IPS DF 6.9 (cell line): ENCODE results near the gene ITPRIPL1.
"Not testable (repeated sequence)": the region's sequence is repeated elsewhere in the genome, so short reads cannot be mapped to it uniquely, and the experiment has no call there.

Experiments used
- DNase-seq: peaks from one replicate; pipeline ENCODE4 v3.0.0-alpha.2; 2013; ENCODE audit warnings: low read depth, low spot score
- H3K27ac ChIP-seq: one replicate; pipeline ENCODE4 v1.5.1; 2013; ENCODE audit warnings: low read length, control low read depth
- H3K27me3 ChIP-seq: 2 replicates; pipeline ENCODE4 v1.6.1; 2013; ENCODE audit warnings: mild to moderate bottlenecking, low read length; ENCODE audit not compliant: control insufficient read depth, insufficient read depth
- H3K36me3 ChIP-seq: 2 replicates; pipeline ENCODE4 v1.6.1; 2013; ENCODE audit warnings: low read length; ENCODE audit not compliant: control insufficient read depth, insufficient read depth
- H3K4me1 ChIP-seq: 2 replicates; pipeline ENCODE4 v1.6.1; 2013; ENCODE audit warnings: low read length; ENCODE audit not compliant: control insufficient read depth, insufficient read depth
- H3K4me3 ChIP-seq: 2 replicates; pipeline ENCODE4 v1.5.1; 2013; ENCODE audit warnings: mild to moderate bottlenecking, low read length
- H3K9me3 ChIP-seq: 2 replicates; pipeline ENCODE4 v1.6.1; 2013; ENCODE audit warnings: low read length, inconsistent platforms; ENCODE audit not compliant: control insufficient read depth, insufficient read depth
- WGBS: extraction: QIAGEN DNeasy Blood & Tissue Kit; methylation state at CpG from one replicate; pipeline ENCODE4 v1.1.7; 2013; ENCODE audit warnings: mixed read lengths, missing lambda C conversion rate; ENCODE audit not compliant: insufficient read length, insufficient coverage; 5-methylcytosine and 5-hydroxymethylcytosine counted together

Gene ITPRIPL1, protein sequence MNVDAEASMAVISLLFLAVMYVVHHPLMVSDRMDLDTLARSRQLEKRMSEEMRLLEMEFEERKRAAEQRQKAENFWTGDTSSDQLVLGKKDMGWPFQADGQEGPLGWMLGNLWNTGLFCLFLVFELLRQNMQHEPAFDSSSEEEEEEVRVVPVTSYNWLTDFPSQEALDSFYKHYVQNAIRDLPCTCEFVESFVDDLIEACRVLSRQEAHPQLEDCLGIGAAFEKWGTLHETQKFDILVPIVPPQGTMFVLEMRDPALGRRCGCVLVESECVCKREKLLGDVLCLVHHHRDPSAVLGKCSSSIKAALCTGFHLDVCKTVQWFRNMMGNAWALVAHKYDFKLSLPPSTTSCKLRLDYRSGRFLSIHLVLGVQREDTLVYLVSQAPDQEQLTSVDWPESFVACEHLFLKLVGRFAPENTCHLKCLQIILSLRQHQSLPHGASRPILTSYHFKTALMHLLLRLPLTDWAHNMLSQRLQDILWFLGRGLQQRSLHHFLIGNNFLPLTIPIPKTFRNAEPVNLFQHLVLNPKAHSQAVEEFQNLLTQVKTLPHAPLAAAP

DNA sequence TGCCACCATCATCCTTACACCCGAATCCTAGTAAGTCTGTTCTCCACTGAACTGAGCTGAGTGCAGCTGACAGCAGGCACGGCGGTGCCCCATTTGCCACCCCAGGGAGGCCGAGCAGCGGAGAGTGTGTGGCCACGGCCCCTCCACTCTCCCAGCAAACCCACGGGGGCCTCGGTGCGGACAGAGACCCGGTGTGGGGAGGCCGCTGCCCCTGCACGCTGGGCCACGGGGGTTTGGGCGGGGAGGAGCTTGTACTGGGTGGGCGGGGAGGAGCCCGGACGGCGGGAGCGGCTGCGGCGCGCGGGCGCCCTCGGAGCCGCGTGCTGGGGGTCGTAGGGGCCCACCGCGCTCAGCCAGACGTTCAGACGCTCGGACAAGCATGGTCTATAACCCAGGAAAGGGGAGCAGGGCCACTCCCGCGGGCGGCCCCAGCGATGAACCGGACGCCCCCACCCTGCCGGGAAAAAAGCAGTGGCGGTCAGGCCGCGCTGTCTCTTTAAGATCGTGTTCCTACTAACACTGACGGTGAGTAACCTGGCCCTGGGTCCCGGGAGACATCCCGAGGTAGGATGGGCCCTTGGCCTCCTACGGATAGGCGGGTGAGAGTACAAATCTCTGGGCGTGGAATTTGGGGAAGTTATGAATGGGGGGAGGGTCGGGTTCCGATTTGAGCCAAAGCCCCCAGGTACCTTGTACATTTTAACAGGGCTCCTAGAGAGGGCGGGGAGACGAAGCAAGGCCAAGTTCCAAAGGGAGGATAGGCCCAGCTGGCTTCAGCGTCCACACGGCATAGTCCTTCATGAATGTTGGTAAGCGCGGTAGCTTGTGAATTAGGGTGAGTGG, at the start of gene ITPRIPL1:
Gene ITPRIPL1, plus strand, starts transcription at position 277 of the 843 bp plus-strand sequence. Its CDS starts 523 bp downstream, at position 800.
- Histone ChIP-seq H3K27me3 (peaks cover 8% of the 10 kb centered on the region), H3K36me3 (peaks cover 5% of the 10 kb centered on the region; the same call in 1 of the 2 replicates), H3K4me1 (no peaks in the 10 kb centered on the region; the same call in 1 of the 2 replicates), H3K4me3 (peak within 1 kb of the TSS; percentile 49), H3K9me3 (no peaks in the 10 kb centered on the region), H3K27ac (no peak within 1 kb of the TSS)
- no CpG with 5 or more reads among the region's 58 CpGs for WGBS
- DNase-seq, result no peak

DNA sequence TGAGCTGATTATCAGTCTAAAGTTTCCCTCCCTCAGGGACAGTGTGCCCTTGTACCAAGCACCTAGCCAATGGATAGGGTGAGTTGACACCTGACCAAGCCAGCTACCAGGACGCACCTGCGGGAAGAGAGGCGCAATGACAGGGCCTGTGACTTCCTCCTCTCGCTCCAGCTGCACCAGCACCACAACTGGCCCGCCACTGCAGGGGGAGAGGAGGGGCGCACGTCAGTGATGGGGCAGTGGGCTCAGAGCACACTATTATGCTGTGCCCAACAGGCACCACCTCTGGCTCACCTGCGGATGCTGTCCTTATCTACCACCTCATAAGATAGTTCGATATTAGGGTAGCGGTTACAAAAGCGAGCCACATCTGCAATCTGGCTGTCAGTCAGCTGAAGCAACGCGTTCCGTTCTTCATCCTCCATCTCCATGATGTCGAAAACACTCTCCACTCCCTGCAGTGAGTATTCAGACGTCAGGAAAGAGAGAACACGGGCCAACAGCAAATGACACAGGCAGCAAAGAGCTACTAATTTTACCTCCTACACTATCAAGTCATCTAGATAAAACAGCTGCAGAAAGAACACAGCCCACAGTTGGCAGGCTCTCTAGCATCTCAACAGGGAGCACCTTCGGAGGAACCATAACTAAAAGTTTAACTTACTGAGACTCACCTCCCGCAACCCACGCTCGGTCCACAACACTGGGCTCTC, 48.2 kb upstream of the ITPRIPL1 start:
- Histone ChIP-seq H3K36me3 (peaks cover 45% of the 10 kb centered on the region), H3K4me1 (no peaks in the 10 kb centered on the region)

DNA sequence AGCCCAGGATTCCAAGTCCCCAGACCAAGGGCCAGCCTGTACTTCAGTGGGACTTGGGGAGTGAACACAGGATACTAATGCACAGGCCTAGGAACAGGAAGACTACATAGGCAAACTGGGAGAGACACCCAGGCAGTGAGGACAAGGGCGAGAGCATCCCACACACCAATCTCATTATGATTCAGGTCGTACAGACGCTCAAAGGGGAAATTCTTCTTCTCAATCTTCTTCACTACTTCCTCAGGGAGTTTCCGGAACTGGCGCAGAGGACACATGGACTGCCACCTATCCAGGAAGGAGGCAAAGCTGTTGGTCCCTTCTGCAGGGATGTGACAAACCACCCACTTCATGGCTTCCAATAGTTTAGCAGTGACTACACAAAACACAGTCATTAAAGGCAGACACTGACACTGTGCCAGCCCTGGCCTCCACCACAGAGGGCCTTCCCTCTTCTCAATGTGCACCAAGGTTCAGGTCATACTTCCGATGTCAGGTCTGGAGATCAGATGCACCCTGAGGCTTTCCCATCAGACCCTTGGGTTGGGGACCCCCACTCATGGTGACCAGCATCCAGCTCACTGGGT, 37.8 kb upstream of the ITPRIPL1 start:
- no peak for DNase-seq
- H3K27ac ChIP-seq, result no peak overlapping the region
- peaks cover 82% of the 10 kb centered on the region for H3K36me3 ChIP-seq
- no peaks in the 10 kb centered on the region for H3K27me3 ChIP-seq
- H3K4me1 ChIP-seq, result no peaks in the 10 kb centered on the region
- no peaks in the 10 kb centered on the region for H3K9me3 ChIP-seq
- H3K4me3 ChIP-seq, result no peak overlapping the region
- WGBS, result no CpG with 5 or more reads among the region's 6 CpGs

More for the DNA sequence above, 48.2 kb upstream of the ITPRIPL1 start:
- no peak for DNase-seq
- Histone ChIP-seq H3K4me3 (no peak overlapping the region), H3K27ac (no peak overlapping the region), H3K9me3 (no peaks in the 10 kb centered on the region), H3K27me3 (no peaks in the 10 kb centered on the region)
- no CpG with 5 or more reads among the region's 21 CpGs for WGBS

DNA sequence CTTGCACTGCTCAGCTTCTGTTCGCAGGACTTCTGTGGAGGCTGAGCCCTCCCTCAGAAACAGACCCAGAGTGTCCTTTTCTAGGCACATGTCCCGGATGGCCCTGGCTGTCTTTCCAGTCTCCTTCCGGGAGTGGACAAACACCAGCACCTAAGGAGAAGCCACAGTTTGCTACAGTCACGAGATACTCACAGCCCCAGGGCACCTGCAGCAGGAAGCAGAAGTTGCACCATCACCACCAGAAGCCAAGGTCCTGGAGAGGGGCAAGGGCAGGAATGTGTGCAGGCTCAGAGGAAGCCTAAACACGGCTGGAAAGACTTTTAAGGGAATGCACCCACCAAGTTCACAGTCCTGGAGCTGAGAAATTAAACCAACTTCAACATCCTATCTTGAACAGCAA, 33.4 kb upstream of the ITPRIPL1 start:
- no peaks in the 10 kb centered on the region for H3K9me3 ChIP-seq
- no CpG with 5 or more reads among the region's 5 CpGs for WGBS
- no peak overlapping the region for H3K4me3 ChIP-seq
- no peaks in the 10 kb centered on the region for H3K27me3 ChIP-seq
- peaks cover 63% of the 10 kb centered on the region for H3K36me3 ChIP-seq
- no peak overlapping the region for H3K27ac ChIP-seq
- no peak for DNase-seq
- H3K4me1 ChIP-seq, result no peaks in the 10 kb centered on the region

DNA sequence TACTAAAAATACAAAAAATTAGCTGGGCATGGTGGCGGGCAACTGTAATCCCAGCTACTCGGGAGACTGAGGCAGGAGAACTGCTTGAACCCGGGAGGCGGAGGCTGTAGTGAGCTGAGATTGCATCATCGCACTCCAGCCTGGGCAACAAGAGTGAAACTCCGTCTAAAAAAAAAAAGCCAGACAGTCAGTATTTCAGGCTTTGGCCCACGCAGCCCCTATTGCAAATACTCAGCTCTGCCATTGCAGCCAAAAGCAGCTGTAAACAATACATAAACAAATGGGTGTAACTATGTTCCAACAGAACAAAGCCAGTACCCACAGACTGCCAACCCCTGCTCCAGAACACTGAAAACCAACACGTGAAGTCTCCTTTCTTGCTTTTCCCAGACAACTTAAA, 30.8 kb upstream of the ITPRIPL1 start:
- H3K9me3 ChIP-seq, H3K4me3 ChIP-seq, H3K27me3 ChIP-seq, H3K4me1 ChIP-seq, DNase-seq, H3K27ac ChIP-seq: not testable (repeated sequence)
- peaks cover 64% of the 10 kb centered on the region for H3K36me3 ChIP-seq
- no CpG with 5 or more reads among the region's 8 CpGs for WGBS

DNA sequence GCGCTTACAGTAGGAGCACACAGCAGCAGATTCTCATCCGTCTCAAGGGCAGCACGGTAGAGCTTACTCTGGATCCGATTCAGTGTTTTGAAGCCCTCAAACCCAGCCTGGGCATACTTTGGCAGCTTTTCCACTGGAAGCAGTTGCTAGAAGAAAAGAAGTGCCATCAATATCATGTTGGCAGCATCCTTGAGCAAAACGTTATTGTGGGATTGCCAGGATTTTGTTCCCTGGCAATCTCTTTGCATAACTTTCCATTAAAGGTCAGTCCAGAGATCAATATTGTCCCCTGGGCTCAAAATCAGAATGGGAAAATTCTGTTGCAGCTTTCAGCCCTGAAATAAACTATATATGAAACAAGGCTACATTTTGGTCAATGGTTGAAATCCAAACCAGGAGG, 28.2 kb upstream of the ITPRIPL1 start:
- WGBS, result no CpG with 5 or more reads among the region's 5 CpGs
- no peak overlapping the region for H3K27ac ChIP-seq
- H3K9me3 ChIP-seq, result no peaks in the 10 kb centered on the region
- no peak overlapping the region for H3K4me3 ChIP-seq
- H3K4me1 ChIP-seq, result no peaks in the 10 kb centered on the region
- H3K27me3 ChIP-seq, result no peaks in the 10 kb centered on the region
- peaks cover 49% of the 10 kb centered on the region for H3K36me3 ChIP-seq
- DNase-seq, result no peak

DNA sequence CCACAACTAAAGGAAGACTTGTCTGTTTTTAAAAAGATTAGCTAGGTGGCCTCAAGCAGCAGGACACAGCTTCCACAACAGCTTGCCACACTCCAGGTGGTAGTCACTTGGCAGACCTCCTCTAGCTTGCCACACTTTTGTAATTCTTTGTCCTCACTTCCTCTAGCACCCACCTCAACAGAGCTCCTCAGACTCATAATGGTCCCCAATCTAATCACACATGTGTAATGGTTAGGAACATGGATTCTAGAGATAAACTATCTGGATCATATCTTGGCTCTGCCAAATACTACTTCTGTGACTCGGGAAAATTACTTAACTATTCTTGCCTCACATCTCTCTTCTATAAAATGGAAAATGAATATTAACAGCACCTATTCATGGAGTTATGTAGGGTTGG, 23.3 kb upstream of the ITPRIPL1 start:
- H3K36me3 ChIP-seq, result peaks cover 36% of the 10 kb centered on the region
- no peaks in the 10 kb centered on the region for H3K4me1 ChIP-seq
- no peak overlapping the region for H3K4me3 ChIP-seq
- no peaks in the 10 kb centered on the region for H3K27me3 ChIP-seq
- WGBS, result no CpG with 5 or more reads among the region's 1 CpG
- H3K9me3 ChIP-seq, result no peaks in the 10 kb centered on the region
- DNase-seq, result no peak
- H3K27ac ChIP-seq, result no peak overlapping the region

DNA sequence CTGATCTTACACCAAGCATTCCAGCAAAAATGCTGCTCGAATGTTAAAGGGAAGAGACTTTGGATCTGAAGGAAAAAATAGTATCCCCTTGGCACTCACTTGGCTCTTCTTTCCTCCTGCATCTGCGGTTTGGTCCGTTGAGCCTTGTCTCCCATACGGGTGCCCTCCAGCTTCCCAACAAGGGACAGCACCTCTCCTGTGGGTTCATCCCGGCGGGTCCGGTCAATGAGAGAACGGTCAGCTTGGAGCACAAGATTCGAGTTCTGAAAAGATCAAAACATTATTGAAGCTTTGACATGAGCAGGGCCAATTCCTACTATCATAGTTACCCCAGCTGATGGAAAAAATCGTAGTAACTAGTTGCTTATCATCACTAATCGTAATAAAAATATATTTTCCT, 20.5 kb upstream of the ITPRIPL1 start:
- H3K36me3 ChIP-seq, result peaks cover 14% of the 10 kb centered on the region; the same call in 1 of the 2 replicates
- H3K4me1 ChIP-seq, result no peaks in the 10 kb centered on the region
- no peaks in the 10 kb centered on the region for H3K27me3 ChIP-seq
- no CpG with 5 or more reads among the region's 11 CpGs for WGBS
- peak overlapping the region; percentile 87 for H3K4me3 ChIP-seq
- no peak overlapping the region for H3K27ac ChIP-seq
- DNase-seq, result no peak
- H3K9me3 ChIP-seq, result no peaks in the 10 kb centered on the region

DNA sequence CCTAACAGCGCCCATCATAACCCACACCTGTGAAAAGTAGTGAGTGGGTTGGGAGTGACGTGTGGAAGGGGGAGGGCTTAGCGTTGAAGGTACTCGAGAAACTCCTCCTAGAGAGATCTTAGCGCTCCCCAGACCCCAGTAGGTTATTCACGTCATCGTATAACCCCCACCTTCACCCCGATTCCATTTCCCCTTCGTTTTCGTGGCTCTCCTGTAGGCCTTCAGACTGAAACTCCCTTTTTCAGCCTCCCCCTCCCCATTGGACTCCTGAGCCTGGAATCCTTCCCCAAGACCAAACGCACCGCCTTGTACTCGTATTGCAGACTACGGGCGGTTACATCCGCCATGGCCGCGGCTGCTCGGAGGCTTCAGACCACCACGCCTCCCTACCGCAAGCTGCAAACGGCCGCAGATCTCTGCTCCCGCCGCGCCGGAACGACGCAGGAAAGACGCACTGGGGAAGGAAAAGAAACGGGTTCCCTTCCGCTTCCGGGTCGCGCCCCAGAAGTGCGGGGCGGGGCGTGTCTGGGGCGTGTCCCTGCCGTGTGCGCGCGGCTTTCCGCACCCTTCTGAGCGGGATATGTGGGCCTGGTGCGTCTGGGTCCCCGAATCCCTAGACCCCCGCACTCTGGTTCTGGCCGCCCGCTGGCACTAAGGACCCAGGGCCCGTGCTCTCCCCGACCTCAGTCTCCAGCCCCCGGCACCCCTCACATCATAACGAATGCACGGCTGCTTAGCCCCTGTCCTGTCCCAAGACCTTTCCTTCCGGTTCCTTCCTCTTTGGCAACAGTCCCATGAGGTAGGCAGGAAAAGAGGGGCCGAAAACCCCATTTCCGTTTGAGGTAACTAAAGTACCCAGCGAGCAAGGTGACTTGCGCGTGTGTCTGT, 19.8 kb upstream of the ITPRIPL1 start, which contains the start of gene SNRNP200:
Gene SNRNP200, minus strand, starts transcription at position 456 of the 888 bp plus-strand sequence. Its CDS starts 109 bp downstream, at position 347.
- H3K9me3 ChIP-seq, result no peaks in the 10 kb centered on the region

More for the DNA sequence above, 19.8 kb upstream of the ITPRIPL1 start, which contains the start of gene SNRNP200:
- no peaks in the 10 kb centered on the region for H3K4me1 ChIP-seq
- WGBS, result no CpG with 5 or more reads among the region's 61 CpGs
- peak; percentile 71 for DNase-seq
- H3K36me3 ChIP-seq, result peaks cover 14% of the 10 kb centered on the region; the same call in 1 of the 2 replicates
- peak within 1 kb of the TSS; percentile 87 for H3K4me3 ChIP-seq
- H3K27me3 ChIP-seq, result no peaks in the 10 kb centered on the region
- no peak within 1 kb of the TSS for H3K27ac ChIP-seq
